ENCODE results near the gene YARS1.

The YARS1 gene

DNA sequence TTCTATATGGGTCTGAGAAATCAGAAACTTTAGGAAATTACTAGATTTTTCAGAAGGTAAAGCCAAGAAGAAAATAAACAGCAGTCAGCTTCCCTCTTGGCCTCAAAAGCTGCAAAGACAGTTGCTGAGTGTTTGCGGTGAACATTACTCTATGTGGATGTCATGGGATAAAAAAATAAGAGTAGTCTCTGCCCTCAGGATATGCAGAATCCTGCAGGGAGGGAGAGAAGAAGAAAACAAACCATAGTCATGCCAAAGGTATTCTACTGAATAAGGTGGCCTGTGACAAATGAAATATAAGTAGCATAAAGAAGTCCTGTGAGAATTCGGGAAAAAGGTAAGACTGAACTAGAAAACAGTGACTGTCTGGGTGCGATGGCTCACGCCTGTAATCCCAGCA lies 19.0 kb downstream of the YARS1 start:
- TF ChIP-seq, protein P1, sequence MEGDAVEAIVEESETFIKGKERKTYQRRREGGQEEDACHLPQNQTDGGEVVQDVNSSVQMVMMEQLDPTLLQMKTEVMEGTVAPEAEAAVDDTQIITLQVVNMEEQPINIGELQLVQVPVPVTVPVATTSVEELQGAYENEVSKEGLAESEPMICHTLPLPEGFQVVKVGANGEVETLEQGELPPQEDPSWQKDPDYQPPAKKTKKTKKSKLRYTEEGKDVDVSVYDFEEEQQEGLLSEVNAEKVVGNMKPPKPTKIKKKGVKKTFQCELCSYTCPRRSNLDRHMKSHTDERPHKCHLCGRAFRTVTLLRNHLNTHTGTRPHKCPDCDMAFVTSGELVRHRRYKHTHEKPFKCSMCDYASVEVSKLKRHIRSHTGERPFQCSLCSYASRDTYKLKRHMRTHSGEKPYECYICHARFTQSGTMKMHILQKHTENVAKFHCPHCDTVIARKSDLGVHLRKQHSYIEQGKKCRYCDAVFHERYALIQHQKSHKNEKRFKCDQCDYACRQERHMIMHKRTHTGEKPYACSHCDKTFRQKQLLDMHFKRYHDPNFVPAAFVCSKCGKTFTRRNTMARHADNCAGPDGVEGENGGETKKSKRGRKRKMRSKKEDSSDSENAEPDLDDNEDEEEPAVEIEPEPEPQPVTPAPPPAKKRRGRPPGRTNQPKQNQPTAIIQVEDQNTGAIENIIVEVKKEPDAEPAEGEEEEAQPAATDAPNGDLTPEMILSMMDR (IDR thresholded peaks at IDR 0.05) = no peak

DNA sequence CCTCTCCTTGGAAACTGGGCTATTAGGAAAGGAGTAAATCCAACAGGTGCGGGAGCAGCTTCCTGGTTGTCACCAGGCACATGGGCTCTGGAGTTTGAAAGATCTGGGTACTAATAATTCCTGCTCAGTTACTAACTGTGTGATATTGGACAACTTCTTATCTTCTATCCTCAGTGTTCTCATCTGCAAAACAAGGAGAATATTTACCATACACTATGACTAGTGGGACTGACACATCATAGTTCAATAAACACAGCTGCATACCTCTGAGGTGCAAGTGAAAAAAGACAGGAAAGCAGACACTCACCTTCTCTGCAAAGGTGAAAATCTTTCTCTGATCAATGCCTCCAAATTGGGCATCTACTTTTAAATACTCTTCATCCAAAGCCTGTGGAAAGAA lies 19.7 kb downstream of the YARS1 start:
- TF ChIP-seq, protein P1 (IDR thresholded peaks at IDR 0.05) = no peak

DNA sequence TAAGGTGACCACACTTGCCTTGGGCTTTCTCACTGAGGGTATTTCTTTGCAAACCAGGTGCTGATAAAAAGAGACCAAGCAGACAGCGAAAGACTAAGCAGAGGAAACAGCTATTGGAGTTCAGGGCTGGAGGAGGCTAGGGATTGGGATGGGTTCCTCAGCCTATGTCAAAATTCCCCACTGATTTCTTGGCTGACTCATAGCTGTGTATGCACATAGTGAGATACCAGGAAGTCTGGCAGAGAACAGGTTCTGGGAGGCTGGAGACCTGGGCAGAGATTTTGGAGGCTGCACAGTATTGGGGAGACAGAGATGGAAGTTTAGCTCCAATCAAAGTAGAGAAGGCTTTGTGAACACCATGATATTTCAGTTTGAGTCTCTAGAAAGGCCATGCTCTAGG lies 25.3 kb downstream of the YARS1 start:
- TF ChIP-seq, protein P1 (IDR thresholded peaks at IDR 0.05) = no peak

DNA sequence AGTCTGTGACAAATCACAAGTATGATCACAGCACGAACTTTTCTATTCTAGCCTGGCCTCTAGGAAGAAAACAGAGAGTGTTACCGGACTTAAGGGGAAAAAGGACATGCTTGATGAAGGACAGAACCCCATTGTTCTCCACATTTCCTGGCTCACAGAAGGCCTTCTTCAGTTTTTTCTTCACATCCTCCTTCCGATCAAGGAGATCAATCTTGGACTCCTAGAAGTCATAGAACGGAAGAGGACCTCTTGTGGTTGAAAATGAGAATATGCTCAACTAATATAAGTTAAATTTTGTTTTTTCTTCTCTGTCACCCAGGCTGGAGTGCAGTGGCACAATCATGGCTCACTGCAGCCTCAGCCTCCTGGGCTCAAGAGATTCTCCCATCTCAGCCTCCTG lies 30.3 kb downstream of the YARS1 start:
- TF ChIP-seq, protein P1 (IDR thresholded peaks at IDR 0.05) = no peak

DNA sequence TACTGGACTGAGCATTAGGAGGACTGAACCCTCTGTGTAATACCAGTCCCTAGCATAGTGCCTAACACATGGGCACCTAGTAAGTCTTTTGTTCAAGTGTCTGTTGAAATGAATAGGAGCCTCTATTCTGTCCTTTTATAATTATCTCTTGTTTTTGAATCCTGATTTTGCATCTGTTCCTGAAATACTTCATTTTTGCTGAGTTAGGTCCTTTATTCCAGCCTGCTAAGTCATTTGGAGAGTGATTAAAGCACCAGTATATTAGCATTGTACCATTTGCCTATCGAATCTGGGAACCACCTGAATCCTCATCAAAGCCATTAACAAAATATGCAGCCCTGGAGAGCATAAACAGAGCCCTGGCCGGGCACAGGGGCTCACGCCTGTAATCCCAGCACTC lies 32.3 kb downstream of the YARS1 start:
- TF ChIP-seq, protein P1 (IDR thresholded peaks at IDR 0.05) = no peak

DNA sequence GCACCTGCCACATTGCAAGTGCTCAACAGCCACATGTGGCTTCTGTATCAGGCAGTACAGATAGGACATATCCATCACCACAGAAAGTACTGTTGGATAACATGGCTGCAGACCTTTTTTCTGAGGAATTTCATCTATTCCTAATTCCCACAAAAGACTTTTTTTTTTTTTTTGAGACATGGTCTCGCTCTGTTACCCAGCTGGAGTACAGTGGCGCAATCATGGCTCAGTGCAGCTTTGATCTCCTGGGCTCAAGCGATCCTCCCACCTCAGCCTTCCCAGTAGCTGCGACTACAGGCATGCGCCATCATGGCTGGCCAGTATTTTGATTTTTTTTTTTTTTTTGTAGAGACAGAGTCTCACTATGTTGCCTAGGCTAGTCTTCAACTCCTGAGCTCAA lies 33.3 kb downstream of the YARS1 start:
- TF ChIP-seq, protein P1 (IDR thresholded peaks at IDR 0.05) = no peak

DNA sequence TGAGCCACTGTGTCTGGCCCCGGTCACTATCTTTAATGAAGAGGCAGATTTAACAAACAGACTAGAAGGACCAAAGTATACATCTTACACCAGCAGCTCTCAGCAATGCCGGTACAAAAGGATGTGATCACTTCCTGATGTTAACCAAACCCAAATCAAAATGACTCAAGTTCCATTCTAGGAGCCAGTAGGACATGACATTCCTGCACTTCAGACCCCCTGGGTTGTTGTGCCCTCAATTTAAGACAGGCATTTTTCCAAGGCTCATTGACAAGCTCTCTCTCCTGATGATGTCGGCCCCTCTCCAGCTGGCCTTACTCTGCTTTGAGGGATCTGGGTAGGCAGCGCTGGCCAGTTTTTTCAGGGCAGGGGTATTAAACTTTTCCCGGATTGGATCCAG lies 35.1 kb downstream of the YARS1 start:
- TF ChIP-seq, protein P1 (IDR thresholded peaks at IDR 0.05) = no peak

DNA sequence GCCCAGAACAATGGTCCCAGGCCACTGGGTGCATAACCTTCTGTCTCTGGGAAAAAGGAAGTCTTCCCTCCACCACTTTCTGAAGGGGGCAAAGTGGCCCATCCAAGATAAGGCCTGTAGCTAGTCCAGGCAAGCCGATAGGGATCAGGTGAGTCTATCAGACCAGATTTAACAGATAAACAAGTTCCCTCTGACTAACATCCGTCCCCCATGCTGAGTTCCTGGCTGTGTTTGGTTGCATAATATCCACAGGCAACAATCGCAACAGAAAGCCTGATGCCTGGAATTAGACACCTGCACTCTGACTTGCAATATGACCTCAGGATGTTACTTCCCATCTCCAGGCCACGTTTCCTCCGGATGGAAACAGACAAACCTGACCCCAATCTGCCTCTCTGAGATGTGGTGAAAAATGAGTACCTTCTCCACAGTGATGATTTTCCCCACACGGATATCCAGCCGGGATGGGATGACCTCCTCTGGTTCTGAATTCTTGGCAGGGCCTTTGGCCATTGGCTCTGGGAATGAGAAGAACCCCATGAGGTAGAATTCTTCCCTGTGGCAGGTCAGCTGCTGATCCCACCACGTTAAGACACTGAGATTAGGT lies 36.4 kb downstream of the YARS1 start:
- TF ChIP-seq, protein P1 (IDR thresholded peaks at IDR 0.05) = no peak
